HL-60/S4 treated with retinoic acid at 250 ng/mL for 4 days and 3 days (cell line): ENCODE data around the gene DPP10.

Source experiments
- in situ Hi-C: fragments of 300-500 bp; cut with MboI; formaldehyde crosslinking; loops from 2 replicates; pipeline ENCODE4 v1.7.0; 2022; ENCODE audit warnings: low sequenced_read_pairs

The DPP10 gene

DNA sequence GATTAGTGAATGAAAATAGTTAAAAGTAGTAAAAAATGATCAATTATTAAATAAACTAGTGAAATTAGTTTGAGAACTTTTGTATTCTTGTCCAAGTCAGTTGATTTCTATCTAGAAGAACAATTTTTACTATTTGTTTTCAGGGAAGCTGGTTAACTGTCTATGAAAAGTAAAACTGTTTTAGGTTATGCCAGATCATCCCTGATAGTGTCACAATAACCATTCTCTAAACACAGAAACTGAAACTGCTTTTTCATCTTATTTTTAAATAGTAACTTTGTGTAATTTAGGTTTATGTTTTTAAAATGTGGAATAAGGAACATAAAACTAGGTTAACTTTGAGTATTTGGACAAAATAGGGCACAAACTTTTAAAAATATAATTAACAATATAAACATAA lies 1087.2 kb downstream of the DPP10 start:
- in situ Hi-C loops: no loop called here

- in situ Hi-C loops: no loop called here
Measured at GRCh38 chr2:115533081-115533480, 1090.6 kb downstream of the DPP10 start.

DNA sequence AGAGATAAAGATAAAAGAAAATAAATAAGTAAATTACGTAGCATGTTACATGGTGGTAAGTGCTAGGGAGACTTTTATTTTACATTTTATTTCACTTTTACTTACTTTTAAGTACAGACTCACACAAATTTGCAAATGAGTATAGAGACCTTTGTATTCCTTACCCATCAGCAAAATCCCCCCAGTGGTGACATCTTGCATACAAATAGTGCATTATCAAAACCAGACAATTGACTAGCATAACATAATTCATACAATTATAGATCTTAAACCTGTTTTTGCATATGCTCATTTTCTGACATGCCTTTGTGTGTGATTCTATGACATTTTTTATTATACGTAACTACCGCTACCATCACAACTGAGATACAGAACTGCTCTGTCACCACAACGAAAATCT lies 1099.4 kb downstream of the DPP10 start:
- in situ Hi-C loops: no loop called here

- in situ Hi-C loops: no loop called here
Measured at GRCh38 chr2:115542331-115542730, 1099.9 kb downstream of the DPP10 start.

DNA sequence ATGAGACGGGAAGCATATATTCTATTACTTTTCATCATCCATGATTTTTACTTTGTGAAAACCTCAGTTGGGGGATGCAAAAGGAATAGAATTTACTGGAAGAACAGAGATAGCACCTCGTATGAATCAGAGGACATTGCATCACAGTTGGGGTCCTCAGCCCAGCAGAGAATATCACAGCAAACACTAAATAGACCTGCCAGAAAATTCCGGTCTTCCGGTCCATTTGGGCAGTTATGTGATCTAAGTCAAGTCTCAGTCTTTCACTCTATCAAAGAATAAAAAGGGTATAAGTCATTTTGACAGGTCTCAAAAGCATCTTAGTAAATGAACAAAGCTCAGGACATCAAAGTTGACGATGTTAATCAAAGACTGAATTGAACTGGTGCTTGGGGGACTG lies 1100.6 kb downstream of the DPP10 start:
- in situ Hi-C loops: no loop called here

DNA sequence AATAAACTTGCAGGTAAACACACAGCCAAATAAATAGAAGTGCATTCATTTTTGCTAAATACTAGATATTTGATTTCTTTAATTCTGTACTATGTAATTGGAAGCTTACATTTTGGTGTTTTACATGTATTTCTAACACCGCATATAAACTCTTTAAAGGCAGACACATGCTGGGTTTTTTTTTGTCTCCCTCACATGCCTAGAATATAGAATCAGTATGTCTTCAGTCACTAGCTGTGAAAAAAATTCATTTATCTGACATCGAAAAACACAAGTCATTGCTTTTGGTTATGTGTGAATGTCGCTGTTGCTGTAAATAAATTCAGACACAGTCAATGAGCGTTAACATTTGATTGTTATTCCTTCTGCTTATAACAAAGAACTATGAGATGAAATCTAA lies 1101.0 kb downstream of the DPP10 start:
- in situ Hi-C loops: no loop called here

DNA sequence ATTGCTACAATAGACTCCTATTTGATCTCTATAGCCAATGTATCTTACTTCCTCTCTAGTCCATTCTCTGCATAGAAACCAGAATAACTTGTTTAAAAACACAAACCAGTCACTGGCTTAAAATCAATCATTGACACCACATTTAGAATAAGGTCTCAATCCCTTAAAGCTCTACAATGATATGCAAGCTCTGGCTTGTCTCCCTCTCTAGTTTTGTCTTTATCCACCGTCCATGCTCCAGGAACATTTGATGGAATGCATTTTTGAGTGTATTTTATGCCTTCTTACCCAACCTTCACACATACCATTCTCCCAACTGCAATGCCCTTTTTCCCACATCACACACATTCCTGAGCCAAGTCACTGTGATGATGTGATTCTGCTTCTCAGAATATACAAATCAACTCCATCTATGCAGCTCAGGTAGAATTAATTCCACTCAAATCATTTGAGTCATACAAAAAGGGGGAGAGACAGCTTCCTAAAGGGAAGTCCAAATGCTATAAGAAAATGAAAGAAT lies 1107.2 kb downstream of the DPP10 start:
- in situ Hi-C loops: no loop called here

GRCh38 chr2:115552726-115553125 lies 1110.3 kb downstream of the DPP10 start:
- in situ Hi-C loops: no loop called here

- in situ Hi-C loops: no loop called here
Measured at GRCh38 chr2:115554153-115554552, 1111.7 kb downstream of the DPP10 start.

DNA sequence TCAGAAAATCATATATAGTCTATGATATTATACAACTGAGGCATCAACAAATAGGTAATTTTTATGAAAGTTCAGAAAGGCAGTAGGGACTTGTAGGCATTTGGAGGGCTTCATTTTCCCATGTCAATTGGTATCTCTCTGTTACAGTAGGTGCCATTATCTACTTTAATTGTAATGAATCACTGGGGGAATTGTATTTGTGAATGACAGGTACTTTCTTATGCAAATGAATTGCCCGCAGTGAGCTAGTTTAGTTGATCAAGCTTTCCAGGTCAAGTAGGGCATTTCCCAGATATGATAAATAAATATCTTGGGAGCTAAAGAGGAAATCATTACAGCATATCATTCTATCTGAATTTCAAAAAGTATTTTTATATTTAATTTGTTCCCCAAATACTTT lies 1116.3 kb downstream of the DPP10 start:
- in situ Hi-C loops: no loop called here

GRCh38 chr2:115560666-115561065 lies 1118.2 kb downstream of the DPP10 start:
- in situ Hi-C loops: no loop called here

- in situ Hi-C loops: no loop called here
Measured at GRCh38 chr2:115568643-115569042, 1126.2 kb downstream of the DPP10 start.

DNA sequence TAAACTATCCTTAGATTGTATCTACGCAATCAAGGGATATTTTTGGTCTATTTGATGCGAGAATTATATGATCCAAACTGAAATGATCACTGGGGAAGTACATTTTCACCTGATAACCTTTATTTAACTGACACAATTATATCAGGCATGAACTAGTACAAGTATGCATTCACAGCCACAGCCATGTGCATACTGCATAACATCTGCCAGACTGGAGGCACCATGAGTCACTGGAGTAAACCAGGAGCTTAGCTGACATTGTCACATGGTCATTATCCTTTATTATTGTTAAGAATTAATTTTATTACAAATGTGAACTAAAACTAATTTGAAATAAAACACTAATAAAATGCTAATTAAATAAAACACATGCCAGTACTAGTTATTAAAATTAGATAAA lies 1127.1 kb downstream of the DPP10 start:
- in situ Hi-C loops: no loop called here

- in situ Hi-C loops: no loop called here
Measured at GRCh38 chr2:115572746-115573145, 1130.3 kb downstream of the DPP10 start.

- in situ Hi-C loops: no loop called here
Measured at GRCh38 chr2:115573756-115574155, 1131.3 kb downstream of the DPP10 start.

DNA sequence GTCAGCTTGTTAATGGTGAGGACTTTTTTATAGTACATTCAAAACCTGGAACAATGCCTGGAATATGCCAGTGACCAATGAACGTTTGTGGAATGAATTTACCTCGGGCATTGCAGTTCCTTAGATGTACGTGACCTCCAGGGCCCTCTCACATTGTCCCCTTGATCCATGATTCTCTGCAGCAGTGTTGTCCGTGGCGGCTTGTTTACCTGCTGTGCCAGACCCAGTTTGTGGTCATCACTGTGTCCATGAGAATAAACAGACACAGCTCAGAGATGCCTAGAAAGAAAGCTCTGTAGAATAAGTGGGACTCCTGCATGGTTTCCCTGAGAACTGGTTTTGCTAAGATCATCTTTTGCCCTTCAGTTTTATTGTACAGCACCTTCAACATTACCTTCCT lies 1132.2 kb downstream of the DPP10 start:
- in situ Hi-C loops: no loop called here

GRCh38 chr2:115580784-115581183 lies 1138.3 kb downstream of the DPP10 start:
- in situ Hi-C loops: no loop called here

DNA sequence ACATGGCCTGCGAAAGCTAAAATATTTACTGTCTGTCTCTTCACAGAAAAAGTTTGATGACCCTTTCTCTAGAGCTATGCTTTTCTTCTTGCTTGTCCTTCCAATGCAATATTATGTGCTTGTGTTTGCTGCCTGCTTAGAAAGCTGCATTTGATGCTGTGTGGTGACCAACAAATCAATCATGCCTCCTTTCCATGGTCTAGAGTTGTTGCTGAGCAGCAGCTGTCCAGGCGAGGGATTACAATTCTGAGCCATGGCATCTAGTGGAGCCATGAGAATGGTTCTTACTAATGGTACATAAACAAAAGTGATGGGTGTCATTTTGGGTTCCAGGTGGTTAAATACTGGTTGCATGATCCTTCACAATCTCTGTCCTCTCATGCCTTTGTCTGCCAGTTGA lies 1142.1 kb downstream of the DPP10 start:
- in situ Hi-C loops: no loop called here

DNA sequence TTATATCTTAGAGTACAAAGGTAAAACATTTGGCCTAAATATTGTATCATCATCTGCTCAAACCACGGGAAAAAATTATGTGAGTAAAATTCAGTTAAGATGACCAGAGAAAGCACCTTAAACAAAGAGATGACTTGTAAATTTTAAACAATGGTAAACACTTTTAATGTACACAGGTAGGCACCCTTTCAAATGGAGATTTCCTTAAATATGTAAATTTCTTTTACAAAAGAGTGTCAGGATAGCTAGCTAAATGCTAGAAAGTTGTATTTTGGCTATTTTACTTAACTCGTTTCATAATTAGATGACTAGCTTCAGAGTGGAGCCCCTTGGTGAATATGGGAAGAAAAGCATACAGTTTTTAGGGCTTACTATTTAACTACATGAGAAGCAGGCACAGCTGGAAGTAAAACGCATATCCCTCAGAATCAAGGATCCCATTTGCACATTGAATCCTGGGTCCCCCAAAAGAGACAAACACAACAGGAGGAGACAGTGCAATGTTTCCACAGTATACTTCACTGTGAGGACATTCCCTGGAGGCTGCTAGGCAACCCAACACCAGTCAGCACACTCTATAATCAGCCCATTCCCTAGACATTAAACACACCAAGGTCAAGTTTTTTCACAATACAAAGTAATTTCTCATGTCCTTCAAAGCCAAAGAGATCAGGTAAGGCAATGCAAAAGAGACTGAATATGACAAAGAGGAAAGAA lies 1154.4 kb downstream of the DPP10 start:
- in situ Hi-C loops: no loop called here

DNA sequence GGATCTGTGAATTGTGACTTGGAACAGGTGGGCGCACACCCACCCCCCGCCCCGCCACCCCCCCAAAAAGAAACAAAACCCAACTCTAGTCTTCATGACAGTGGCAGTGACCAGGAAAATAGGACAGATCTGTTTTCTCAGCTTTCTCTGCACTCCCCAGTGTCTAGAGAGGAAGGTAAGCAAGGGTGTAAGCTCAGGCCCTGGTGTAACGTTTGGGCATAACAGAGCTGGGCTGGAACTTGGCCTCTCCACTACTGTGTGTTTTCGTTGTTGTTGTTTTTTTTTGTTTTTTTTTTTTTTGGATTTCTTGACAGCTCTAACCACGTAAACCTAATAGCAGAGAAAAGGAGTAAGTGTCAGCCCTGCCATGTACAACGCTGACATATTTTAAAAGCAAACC lies 1160.8 kb downstream of the DPP10 start:
- in situ Hi-C loops: no loop called here

GRCh38 chr2:115606350-115606749 lies 1163.9 kb downstream of the DPP10 start:
- in situ Hi-C loops: no loop called here

DNA sequence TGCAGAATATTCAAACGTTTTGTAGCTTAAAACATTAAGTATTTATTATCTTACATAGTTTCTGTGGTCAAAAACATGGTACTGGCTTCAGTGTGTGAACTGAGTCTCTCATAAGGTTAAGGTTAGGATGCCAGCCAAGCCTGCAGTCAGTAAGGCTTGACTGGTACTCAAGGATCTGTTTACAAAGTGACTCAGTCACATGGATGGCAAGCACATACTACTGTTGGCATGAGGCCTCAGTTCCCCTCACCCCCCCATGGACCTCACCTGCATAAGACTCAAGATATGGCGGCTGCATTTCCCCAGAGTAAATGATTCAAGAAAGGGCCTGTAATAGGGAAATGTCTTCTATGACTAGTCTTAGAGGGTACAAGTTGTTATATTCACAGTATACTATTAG lies 1167.5 kb downstream of the DPP10 start:
- in situ Hi-C loops: no loop called here

DNA sequence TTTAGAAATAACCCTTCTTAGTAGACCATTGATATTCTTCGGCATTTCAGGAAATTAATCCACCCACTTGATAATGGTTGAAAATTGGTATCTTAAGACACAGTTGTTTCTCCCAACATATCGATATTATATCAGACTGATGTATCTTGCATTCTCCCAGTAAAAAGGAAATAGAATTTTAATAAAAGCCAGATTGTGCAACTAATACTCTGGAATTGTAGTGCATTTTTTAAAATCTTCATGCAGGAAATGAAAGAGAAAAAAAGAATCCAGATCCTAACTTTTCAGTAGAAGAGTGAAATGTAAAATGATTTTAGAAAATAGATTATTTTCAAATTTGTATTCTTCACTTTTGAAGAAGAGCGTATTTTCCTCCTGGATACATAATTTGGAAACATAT lies 1168.4 kb downstream of the DPP10 start:
- in situ Hi-C loops: no loop called here
